Testis (tissue), 2 donors: ENCODE data around the gene ARHGAP22.

Source experiments
- CTCF ChIP-seq, 3 experiments: fragments of 450-650 bp in 2 of 3; fragments of 200-600 bp in 1 of 3; sonication (generic) in 1 of 3; IDR thresholded peaks; one replicate each; pipeline ENCODE4 v1.5.1; 2016 to 2019; ENCODE audit warnings: antibody characterized with exemption in 3 of 3, mild to moderate bottlenecking in 2 of 3, moderate library complexity in 1 of 3
- POLR2A ChIP-seq: fragments of 450-650 bp; IDR thresholded peaks from one replicate; pipeline ENCODE4 v1.6.1; 2017; ENCODE audit warnings: antibody characterized with exemption, mild to moderate bottlenecking, moderate library complexity

- TF ChIP-seq CTCF (IDR thresholded peaks at IDR 0.05) (no peak), POLR2A (no peak)
Measured at GRCh38 chr10:48541144-48541795, 63.6 kb downstream of the ARHGAP22 start.
